Frontal cortex (tissue), 4 donors: ENCODE measurements around the gene FASTKD2. TPM values are rescaled to one million over a fixed set of nuclear protein-coding genes. Genes with fewer than 3 reads are reported as not detected.

Experiments used
- DNase-seq, 2 donors: peaks; one replicate each; pipeline ENCODE4 v3.0.0; 2012; ENCODE audit warnings: low spot score in 2 of 2
- FAIRE-seq: peaks from 2 replicates; lab custom pipeline; 2012; peaks lifted over from hg19 to GRCh38; lab: Jason Lieb, UNC
- small RNA-seq: library from RNA; depleted of rRNA; stranded (forward); fragments of <200 nt; gene quantifications from one replicate; pipeline ENCODE3, GENCODE V24; 2014
- total RNA-seq: library from RNA; depleted of rRNA; stranded (reverse); fragments of >200 nt; gene quantifications from one replicate; pipeline ENCODE4 v1.2.3, GENCODE V29; 2014
- donor health status: control.
- donor health status: control.
- donor health status: control.

Gene FASTKD2
- total RNA-seq, 1 donor from 2014 or later = 47.7 TPM

- DNase-seq = no peak
- no peak for FAIRE-seq
Measured at GRCh38 chr2:206831442-206831995, 66.1 kb downstream of the FASTKD2 start.

GRCh38 chr2:206832873-206833272 lies 67.5 kb downstream of the FASTKD2 start:
- no peak for FAIRE-seq

GRCh38 chr2:206833291-206833690 lies 67.9 kb downstream of the FASTKD2 start:
- no peak for FAIRE-seq

More at GRCh38 chr2:206832873-206833272, 67.5 kb downstream of the FASTKD2 start:
- DNase-seq = no peak

DNA sequence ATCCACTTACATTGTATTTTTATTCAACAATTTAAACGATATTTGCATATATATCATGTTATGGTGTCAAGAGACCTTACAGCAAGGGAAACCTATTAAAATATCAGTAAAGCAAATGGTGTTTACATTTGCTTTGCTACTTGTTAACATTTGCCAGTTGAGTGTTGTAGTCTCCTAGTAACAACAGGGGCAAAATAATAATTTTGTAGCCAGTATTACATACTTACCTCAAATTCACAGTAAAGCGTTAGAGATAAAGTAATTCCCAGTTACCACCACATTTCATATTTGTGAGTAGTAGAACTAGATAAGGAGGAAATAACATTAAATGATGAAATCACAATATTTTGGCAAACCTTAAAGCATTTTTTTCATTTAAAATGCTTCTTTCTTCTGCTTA lies 71.3 kb downstream of the FASTKD2 start:
- no peak for FAIRE-seq

More at GRCh38 chr2:206833291-206833690, 67.9 kb downstream of the FASTKD2 start:
- DNase-seq = no peak

DNA sequence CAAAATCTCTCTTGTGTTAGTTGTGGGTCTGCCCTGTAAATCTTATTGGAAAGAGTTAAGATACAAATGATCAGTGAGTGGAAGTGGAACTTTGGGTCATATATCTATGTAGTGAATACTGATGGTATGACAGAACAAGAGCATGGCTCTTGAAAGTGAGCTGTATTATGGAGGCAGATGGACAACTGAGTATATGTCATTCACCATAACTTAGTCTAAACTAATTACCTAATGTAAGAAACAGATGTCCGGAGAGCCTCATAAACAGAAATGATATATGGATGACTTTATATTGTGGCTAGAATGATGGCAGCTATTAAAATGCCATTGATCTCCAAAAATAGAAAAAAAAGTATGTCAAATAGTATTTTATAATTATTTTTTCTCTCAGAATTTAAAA lies 72.4 kb downstream of the FASTKD2 start:
- no peak for DNase-seq
- FAIRE-seq = no peak

More for the DNA sequence above, 71.3 kb downstream of the FASTKD2 start:
- DNase-seq = no peak

DNA sequence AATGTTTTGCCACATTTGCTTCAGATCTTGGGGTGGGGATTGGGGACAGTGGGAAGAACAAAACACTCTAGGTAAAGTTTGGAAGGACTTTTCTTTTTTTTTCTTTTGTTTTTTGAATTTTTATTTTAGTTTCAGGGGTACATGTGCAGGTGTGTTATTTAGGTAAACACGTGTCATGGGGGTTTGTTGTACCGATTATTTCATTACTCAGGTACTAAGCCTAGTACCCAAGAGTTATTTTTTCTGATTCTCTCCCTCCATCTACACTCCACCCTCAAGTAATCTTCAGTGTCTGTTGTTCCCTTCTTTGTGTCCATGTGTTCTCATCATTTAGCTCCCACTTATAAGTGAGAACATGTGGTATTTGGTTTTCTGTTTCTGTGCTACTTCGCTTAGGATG lies 73.3 kb downstream of the FASTKD2 start:
- FAIRE-seq = no peak
- no peak for DNase-seq

GRCh38 chr2:206840999-206841398 lies 75.6 kb downstream of the FASTKD2 start:
- no peak for FAIRE-seq
- no peak for DNase-seq

Small RNA genes lying within 50 kb of the gene (small RNA-seq; reads per million reads assigned to genes)
- not detected for gene MIR3130-2

Other genes with a start within 250 kb of the FASTKD2 start
- not detected for gene FAM237A, start 123.1 kb upstream of the FASTKD2 start, total RNA-seq
- not detected for gene DYTN, start 47.2 kb upstream of the FASTKD2 start, total RNA-seq
- gene MDH1B, start 278 bp upstream of the FASTKD2 start, total RNA-seq = 4.5 TPM
- gene CPO, start 173.9 kb downstream of the FASTKD2 start, total RNA-seq = not detected